ENCODE results near the gene S100A13. TPM values are rescaled to one million over a fixed set of nuclear protein-coding genes. Genes with fewer than 3 reads are reported as not detected.

S100A13 gene
- total RNA-seq, 1 experiment from 2014 or later, result 350 TPM

DNA sequence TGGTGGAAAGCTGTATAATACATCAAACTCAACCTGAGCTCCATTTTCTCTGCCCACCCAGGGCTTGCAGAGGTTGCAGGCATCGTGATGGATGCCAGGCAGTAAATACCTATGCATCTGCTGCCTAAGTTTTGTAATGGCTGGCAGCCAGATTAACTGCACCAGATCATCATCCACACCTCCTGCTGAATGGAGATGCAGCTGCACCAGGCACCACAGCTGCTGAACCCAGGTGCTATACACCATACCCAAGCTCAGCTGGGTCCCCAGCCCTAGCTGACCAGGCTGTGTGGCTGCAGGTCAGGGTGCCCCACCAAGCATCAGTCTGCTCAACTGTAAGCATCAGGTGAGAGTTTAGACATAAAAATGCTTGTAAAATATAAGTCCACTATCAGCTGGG is 24.5 kb upstream of the S100A13 start:
- Histone ChIP-seq H3K9ac (ENCODE audit: low read length) (no peak overlapping the region), H3K27me3 (ENCODE audit: low read length) (no peaks in the 10 kb centered on the region), H2AFZ (ENCODE audit: low read length) (no peak overlapping the region), H3K9me3 (ENCODE audit: low read length) (no peaks in the 10 kb centered on the region), H3F3A (ENCODE audit: low read length, unreplicated experiment) (peaks cover 1% of the 10 kb centered on the region), H3K4me3 (ENCODE audit: low read length) (no peak overlapping the region), H3K27ac (ENCODE audit: low read length) (no peak overlapping the region), H4K20me1 (ENCODE audit: low read length) (no peaks in the 10 kb centered on the region), H3K79me2 (ENCODE audit: low read length) (no peaks in the 10 kb centered on the region), H3K4me1 (ENCODE audit: insufficient read depth, low read length) (peaks cover 14% of the 10 kb centered on the region), H3K36me3 (ENCODE audit: low read depth, low read length) (0 out of 2 replicates have a peak, but pooled peaks cover 1% of the 10 kb centered on the region), H3K9me2 (replicated peaks; ENCODE audit: low read length) (no peaks in the 10 kb centered on the region), H3K4me2 (ENCODE audit: low read length) (no peak overlapping the region)
- ATAC-seq, result no peak
- intact Hi-C loops (cut with micrococcal nuclease), result no loop called here
- POLR2A ChIA-PET (ENCODE audit: unreplicated experiment), result interaction anchor here (0.6 kb wide), 1 partner anchor 17 kb away, joined by 3 read pairs; no protein-coding TSS in a partner anchor
- CTCF ChIA-PET, result no interaction called here
- DNase-seq, result no peak
- BruUV-seq (replicated peaks), result no TSS peak
- TF ChIP-seq EZH2 (IDR thresholded peaks at IDR 0.05; ENCODE audit: low read length, unreplicated experiment) (no peak), EZH2phosphoT487 (IDR thresholded peaks at IDR 0.05; ENCODE audit: borderline replicate concordance, low read length) (no peak)
- TF ChIP-seq, protein P1, sequence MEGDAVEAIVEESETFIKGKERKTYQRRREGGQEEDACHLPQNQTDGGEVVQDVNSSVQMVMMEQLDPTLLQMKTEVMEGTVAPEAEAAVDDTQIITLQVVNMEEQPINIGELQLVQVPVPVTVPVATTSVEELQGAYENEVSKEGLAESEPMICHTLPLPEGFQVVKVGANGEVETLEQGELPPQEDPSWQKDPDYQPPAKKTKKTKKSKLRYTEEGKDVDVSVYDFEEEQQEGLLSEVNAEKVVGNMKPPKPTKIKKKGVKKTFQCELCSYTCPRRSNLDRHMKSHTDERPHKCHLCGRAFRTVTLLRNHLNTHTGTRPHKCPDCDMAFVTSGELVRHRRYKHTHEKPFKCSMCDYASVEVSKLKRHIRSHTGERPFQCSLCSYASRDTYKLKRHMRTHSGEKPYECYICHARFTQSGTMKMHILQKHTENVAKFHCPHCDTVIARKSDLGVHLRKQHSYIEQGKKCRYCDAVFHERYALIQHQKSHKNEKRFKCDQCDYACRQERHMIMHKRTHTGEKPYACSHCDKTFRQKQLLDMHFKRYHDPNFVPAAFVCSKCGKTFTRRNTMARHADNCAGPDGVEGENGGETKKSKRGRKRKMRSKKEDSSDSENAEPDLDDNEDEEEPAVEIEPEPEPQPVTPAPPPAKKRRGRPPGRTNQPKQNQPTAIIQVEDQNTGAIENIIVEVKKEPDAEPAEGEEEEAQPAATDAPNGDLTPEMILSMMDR (conservative IDR thresholded peaks at IDR 0.05; ENCODE audit: low read depth, low read length), result no peak

DNA sequence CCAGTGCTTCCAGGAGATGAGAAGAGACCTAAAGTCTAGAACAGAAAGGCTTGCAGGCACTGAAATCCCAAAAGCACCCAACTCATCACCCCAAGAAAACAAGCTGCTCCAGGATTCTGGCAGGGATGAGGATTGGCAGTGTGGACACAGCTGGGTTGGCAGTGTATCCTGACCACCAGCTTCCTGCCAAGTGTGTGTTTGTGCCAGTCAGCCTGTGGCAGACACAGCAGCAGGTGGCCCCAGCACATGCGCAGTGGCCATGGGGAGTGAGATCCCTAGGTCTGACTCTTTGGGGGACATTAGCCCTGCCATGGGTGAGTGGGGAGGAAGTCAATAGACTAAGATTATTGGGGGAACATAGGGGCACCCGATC is 22.5 kb upstream of the S100A13 start:
- Histone ChIP-seq H3K27me3 (ENCODE audit: low read length) (no peaks in the 10 kb centered on the region), H3K36me3 (ENCODE audit: low read depth, low read length) (peaks cover 18% of the 10 kb centered on the region), H3K9ac (ENCODE audit: low read length) (no peak overlapping the region), H3K79me2 (ENCODE audit: low read length) (no peaks in the 10 kb centered on the region), H3K27ac (ENCODE audit: low read length) (no peak overlapping the region), H3K9me2 (replicated peaks; ENCODE audit: low read length) (no peaks in the 10 kb centered on the region), H3F3A (ENCODE audit: low read length, unreplicated experiment) (peaks cover 13% of the 10 kb centered on the region), H4K20me1 (ENCODE audit: low read length) (0 out of 2 replicates have a peak, but pooled peaks cover 5% of the 10 kb centered on the region), H3K4me1 (ENCODE audit: insufficient read depth, low read length) (peaks cover 14% of the 10 kb centered on the region), H2AFZ (ENCODE audit: low read length) (no peak overlapping the region), H3K4me3 (ENCODE audit: low read length) (no peak overlapping the region), H3K4me2 (ENCODE audit: low read length) (no peak overlapping the region), H3K9me3 (ENCODE audit: low read length) (no peaks in the 10 kb centered on the region)
- POLR2A ChIA-PET (ENCODE audit: unreplicated experiment), result interaction anchor here (0.6 to 1.4 kb wide), 2 partner anchors 14 to 16 kb away, joined by 3 to 10 read pairs; partner anchors contain the start of gene CHTOP
- peak; percentile 76 for DNase-seq
- TF ChIP-seq, protein P1 (conservative IDR thresholded peaks at IDR 0.05; ENCODE audit: low read depth, low read length), result no peak
- no peak for TF ChIP-seq EZH2phosphoT487 (IDR thresholded peaks at IDR 0.05; ENCODE audit: borderline replicate concordance, low read length)
- no peak for TF ChIP-seq EZH2 (IDR thresholded peaks at IDR 0.05; ENCODE audit: low read length, unreplicated experiment)
- BruUV-seq (replicated peaks), result no TSS peak
- ATAC-seq, result peak; percentile 76
- intact Hi-C loops (cut with micrococcal nuclease), result no loop called here
- CTCF ChIA-PET, result no interaction called here

DNA sequence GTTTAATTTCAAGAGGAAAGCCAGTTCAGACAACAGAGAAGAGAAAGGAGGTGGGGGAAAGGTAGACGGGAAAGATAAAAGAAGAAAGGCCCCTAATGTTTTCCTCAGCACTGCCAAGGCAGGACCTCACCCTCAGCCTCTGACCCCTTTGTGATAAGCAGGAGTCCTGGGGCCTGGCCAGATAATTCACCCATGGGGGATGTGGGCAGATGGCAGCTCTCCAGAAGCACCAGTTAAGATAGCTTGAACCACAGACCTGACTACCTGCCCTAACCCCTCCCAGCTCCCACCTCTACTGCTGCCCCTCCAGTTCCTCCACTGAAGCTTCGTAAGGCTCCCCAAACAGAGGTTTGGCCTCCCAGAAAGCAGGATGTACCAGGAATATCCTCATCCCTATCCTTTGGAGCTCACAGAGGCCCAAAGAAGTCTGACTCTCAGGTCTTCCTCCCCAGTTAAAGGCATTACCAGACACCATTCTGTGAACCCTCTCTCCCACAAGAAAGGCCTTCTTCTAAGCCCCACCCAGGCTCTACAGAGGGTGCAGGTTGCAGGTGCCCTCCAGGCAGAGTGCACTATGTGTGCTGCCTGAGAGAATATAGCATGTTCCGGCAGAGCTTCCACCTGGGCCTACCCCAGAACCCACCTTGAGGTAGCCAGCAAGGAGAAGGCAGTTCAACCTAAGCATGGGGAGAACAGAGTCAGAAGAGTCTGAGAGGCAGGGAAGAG is 22.0 kb upstream of the S100A13 start:
- Histone ChIP-seq H3K4me2 (ENCODE audit: low read length) (no peak overlapping the region), H4K20me1 (ENCODE audit: low read length) (0 out of 2 replicates have a peak, but pooled peaks cover 5% of the 10 kb centered on the region), H3K27me3 (ENCODE audit: low read length) (no peaks in the 10 kb centered on the region), H2AFZ (ENCODE audit: low read length) (no peak overlapping the region), H3K4me1 (ENCODE audit: insufficient read depth, low read length) (peaks cover 14% of the 10 kb centered on the region), H3K4me3 (ENCODE audit: low read length) (no peak overlapping the region), H3K36me3 (ENCODE audit: low read depth, low read length) (peaks cover 23% of the 10 kb centered on the region), H3K9ac (ENCODE audit: low read length) (no peak overlapping the region), H3K9me2 (replicated peaks; ENCODE audit: low read length) (no peaks in the 10 kb centered on the region), H3K27ac (ENCODE audit: low read length) (no peak overlapping the region), H3K79me2 (ENCODE audit: low read length) (peaks cover 3% of the 10 kb centered on the region; the same call in 1 of the 2 replicates), H3F3A (ENCODE audit: low read length, unreplicated experiment) (peaks cover 13% of the 10 kb centered on the region), H3K9me3 (ENCODE audit: low read length) (no peaks in the 10 kb centered on the region)
- ATAC-seq (peak; percentile 22), DNase-seq (no peak)
- CTCF ChIA-PET, result no interaction called here
- POLR2A ChIA-PET (ENCODE audit: unreplicated experiment), result interaction anchor here (0.6 to 1.4 kb wide), 2 partner anchors 15 kb away, joined by 3 to 10 read pairs; partner anchors contain the start of gene CHTOP
- BruUV-seq (replicated peaks), result TSS peak; percentile 6
- intact Hi-C loops (cut with micrococcal nuclease), result no loop called here
- no peak for TF ChIP-seq EZH2phosphoT487 (IDR thresholded peaks at IDR 0.05; ENCODE audit: borderline replicate concordance, low read length)
- TF ChIP-seq EZH2 (IDR thresholded peaks at IDR 0.05; ENCODE audit: low read length, unreplicated experiment), result no peak
- TF ChIP-seq, protein P1 (conservative IDR thresholded peaks at IDR 0.05; ENCODE audit: low read depth, low read length), result no peak

All from PC-3 (cell line).